ENCODE results near the gene LEF1. TPM values are rescaled to one million over a fixed set of nuclear protein-coding genes. Genes with fewer than 3 reads are reported as not detected.

LEF1 gene
- total and polyA plus RNA-seq, 9 of the 15 experiments (the other 6 are each of a cell fraction or from before 2014, with no cell fraction given) = 15.1 to 81.1 (median 29.7) TPM

- Histone ChIP-seq H3K36me3 (ENCODE audit: control insufficient read depth, insufficient read depth, low read length) (no peaks in the 10 kb centered on the region), H3K4me1 (replicated peaks in 1 of 2; ENCODE audit: control insufficient read depth in 2 of 2, insufficient read depth in 2 of 2, low read length in 2 of 2) (no peaks in the 10 kb centered on the region), H3K4me2 (ENCODE audit: insufficient read depth, low read length) (no peak overlapping the region), H3K9me1 (ENCODE audit: control insufficient read depth, insufficient read depth, low read length) (no peaks in the 10 kb centered on the region), H3K9ac (ENCODE audit: insufficient read depth in 1 of 2, low read depth in 2 of 2, low read length in 2 of 2) (peak overlapping the region in 1 of 2 experiments; percentile 17; a peak in 1 of 4 replicates), H2AFZ (ENCODE audit: low read depth, low read length) (no peak overlapping the region), H3K27ac (ENCODE audit: extremely low read depth, low read depth, low read length) (no peak overlapping the region), H3K27me3 (ENCODE audit: control insufficient read depth in 2 of 2, insufficient read depth in 2 of 2, low read length in 2 of 2) (no peaks in the 10 kb centered on the region), H3K9me3 (replicated peaks; ENCODE audit: control insufficient read depth, insufficient read depth, low read depth, low read length) (no peaks in the 10 kb centered on the region), H3K79me2 (ENCODE audit: control insufficient read depth, insufficient read depth, low read length) (no peaks in the 10 kb centered on the region), H4K20me1 (replicated peaks; ENCODE audit: control insufficient read depth, insufficient read depth, low read length) (no peaks in the 10 kb centered on the region), H3K4me3 (no peak overlapping the region)
- ChIA-PET POLR2A (interaction anchor here (0.5 to 0.7 kb wide), 2 partner anchors 13 to 28 kb away, joined by 3 read pairs; no protein-coding TSS in a partner anchor), CTCF (ENCODE audit: low intra/inter-chr PET ratio) (no interaction called here)
- TF ChIP-seq HNRNPK (IDR thresholded peaks at IDR 0.05; ENCODE audit: low read depth, low read length, poor library complexity, severe bottlenecking) (no peak), TAL1 (IDR thresholded peaks at IDR 0.05) (no peak), WHSC1 (IDR thresholded peaks at IDR 0.05; ENCODE audit: low read length) (no peak), ZBTB17 (CRISPR knock-in tag; IDR thresholded peaks at IDR 0.05) (no peak), ZNF311 (CRISPR knock-in tag; IDR thresholded peaks at IDR 0.05) (no peak), ZNF707 (CRISPR knock-in tag; conservative IDR thresholded peaks at IDR 0.05) (no peak), ZBTB43 (CRISPR knock-in tag; IDR thresholded peaks at IDR 0.05) (no peak), E2F8 (IDR thresholded peaks at IDR 0.05; ENCODE audit: low read depth, partially characterized antibody) (no peak), SMARCA5 (IDR thresholded peaks at IDR 0.05) (no peak), MLX (CRISPR knock-in tag; conservative IDR thresholded peaks at IDR 0.05) (no peak), HDGF (IDR thresholded peaks at IDR 0.05) (no peak), HMGXB4 (CRISPR knock-in tag; IDR thresholded peaks at IDR 0.05) (no peak)
- ATAC-seq (no peak), FAIRE-seq (no peak), DNase-seq (ENCODE audit: extremely low read depth in 1 of 4, low spot score in 3 of 4) (no peak)
- intact Hi-C loops (cut with micrococcal nuclease) (no loop called here), in situ Hi-C loops (cut with MboI) (no loop called here)
- BruUV-seq (replicated peaks) = no TSS peak
- 56% methylated on average over 4 of the region's 4 CpGs for WGBS (ENCODE audit: insufficient coverage, low coverage, missing lambda C conversion rate)
Measured at GRCh38 chr4:108213723-108214122, 45.0 kb upstream of the LEF1 start.

Data from K562 (cell line).